Measurements from ENCODE around the gene GBP6.
"Not testable (repeated sequence)": the region's sequence is repeated elsewhere in the genome, so short reads cannot be mapped to it uniquely, and the experiment has no call there.

The GBP6 gene

GRCh38 chr1:89373810-89374209 is 10.0 kb downstream of the GBP6 start:
- not testable (repeated sequence) for DNase-seq (ENCODE audit: low read depth)

DNA sequence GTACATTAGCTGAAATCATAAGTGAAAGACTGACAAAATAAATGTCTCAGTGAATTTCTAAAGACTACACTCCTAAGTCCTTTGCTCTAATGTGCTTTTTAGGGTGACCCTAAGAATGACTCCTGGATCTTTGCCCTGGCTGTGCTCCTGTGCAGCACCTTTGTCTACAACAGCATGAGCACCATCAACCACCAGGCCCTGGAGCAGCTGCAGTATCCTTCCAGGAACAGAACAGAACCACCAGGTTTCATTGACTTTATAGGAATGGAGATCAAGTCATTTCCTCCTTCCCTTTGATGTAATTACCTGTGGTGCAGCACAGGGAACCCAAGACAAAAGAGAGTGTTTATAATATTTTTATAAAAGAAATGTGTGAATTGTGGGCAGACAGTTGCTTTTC is 14.1 kb downstream of the GBP6 start:
- DNase-seq (ENCODE audit: low read depth), result no peak

- no peak for DNase-seq (ENCODE audit: low read depth)
Measured at GRCh38 chr1:89381618-89382017, 17.8 kb downstream of the GBP6 start.

GRCh38 chr1:89382479-89382878 is 18.6 kb downstream of the GBP6 start:
- DNase-seq (ENCODE audit: low read depth), result no peak

DNA sequence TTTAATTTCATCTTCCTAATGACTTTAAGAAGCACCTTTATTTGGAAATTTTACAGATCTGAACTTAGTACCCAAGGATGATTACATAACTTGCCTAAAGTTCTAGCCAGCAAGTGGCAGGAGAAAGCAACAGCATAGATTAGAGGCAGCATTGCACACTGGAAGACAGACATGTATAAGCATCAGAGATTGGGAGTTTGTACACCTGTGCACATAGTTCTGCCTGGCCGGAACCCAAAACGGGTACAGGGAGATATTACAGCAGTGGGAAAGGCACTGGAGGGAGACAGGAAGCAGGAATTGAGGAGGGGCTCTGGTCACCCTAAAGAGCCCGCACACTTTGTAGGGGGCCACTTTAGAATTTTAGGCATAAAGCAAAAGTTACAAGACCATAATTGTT is 19.3 kb downstream of the GBP6 start:
- DNase-seq (ENCODE audit: low read depth), result no peak

GRCh38 chr1:89390707-89391106 is 26.8 kb downstream of the GBP6 start:
- no peak for DNase-seq (ENCODE audit: low read depth)

- DNase-seq (ENCODE audit: low read depth), result no peak
Measured at GRCh38 chr1:89391686-89392085, 27.8 kb downstream of the GBP6 start.

GRCh38 chr1:89394851-89395250 is 31.0 kb downstream of the GBP6 start:
- no peak for DNase-seq (ENCODE audit: low read depth)

DNA sequence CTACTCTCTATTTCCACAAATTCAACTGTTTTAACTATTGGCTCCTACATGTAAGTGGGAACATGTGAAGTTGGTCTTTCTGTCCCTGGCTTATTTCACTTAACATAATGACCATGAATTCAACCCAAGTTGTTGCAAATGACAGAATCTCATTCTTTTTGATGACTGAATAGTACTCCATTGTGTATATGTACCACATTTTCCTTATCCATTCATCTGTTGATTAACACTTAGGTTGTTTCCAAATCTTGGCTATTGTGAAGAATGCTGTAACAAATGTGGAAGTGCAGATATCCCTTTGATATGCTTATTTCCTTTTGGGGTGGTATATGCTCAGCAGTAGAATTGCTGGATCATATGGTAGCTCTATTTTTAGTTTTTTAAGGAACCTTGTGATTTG is 33.0 kb downstream of the GBP6 start:
- no peak for DNase-seq (ENCODE audit: low read depth)

DNA sequence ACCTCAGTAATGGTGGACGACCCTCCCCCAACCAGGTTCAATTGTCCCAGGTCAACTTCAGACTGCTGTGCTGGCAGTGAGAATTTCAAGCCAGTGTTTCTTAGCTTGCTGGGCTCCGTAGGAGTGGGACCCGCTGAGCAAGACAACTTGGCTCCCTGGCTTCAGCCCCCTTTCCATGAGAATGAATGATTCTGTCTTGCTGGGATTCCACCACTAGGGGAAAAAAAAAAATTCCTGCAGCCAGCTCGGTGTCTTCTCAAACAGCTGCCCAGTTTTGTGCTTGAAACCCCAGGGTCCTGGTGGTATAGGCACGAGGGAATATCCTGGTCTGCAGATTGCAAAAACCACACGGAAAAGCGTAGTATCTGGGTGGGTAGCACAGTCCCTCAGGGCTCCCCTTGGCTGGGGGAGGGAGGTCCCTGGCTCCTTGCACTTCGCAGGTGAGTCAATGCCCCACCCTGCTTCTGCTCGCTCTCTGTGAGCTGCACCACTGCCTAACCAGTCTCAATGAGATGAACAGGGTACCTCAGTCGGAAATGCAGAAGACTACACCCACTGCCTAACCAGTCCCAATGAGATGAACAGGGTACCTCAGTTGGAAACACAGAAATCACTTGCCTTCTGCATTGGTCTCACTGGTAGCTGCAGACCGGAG is 41.5 kb downstream of the GBP6 start:
- no peak for DNase-seq (ENCODE audit: low read depth)

GRCh38 chr1:89407360-89407759 is 43.5 kb downstream of the GBP6 start:
- DNase-seq (ENCODE audit: low read depth), result no peak

DNA sequence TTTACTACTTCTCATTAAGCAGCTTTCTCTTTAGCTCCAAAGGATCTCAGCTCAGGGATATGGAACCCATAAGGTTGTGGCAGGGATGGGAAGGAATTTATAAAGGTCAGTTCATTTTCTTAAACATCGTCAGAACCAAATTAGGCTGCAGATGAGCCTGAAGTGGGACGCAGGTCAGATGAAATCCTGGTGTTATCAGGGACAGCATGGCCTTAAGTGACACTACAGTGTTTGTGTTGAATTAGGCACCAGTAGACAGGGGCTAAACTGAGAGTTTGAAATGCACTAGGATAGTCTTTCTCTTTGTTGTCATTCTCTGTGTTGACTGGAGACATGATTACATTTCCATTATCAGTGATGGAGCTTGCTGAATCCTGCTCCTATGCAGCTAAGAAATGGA is 43.9 kb downstream of the GBP6 start:
- not testable (repeated sequence) for DNase-seq (ENCODE audit: low read depth)

DNA sequence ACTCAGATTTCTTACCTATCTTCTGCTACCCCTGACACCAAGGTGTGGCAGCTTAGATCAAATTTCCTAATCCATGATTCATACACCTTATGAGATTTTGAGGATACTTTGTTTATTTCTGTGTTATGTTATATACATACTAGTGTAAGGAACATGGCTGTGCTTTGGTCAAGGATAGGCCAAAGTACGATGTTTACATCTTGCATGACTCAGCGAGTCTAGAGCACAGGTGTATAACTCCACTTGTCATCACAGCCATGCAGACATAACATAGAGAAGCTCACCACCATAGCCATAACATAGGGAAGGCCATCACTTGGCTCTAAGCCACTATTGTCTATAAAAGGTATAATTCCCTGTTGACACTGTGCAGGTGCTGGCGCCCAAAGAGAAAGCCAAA is 61.2 kb downstream of the GBP6 start:
- DNase-seq (ENCODE audit: low read depth), result no peak

- no peak for DNase-seq (ENCODE audit: low read depth)
Measured at GRCh38 chr1:89429062-89429461, 65.2 kb downstream of the GBP6 start.

- DNase-seq (ENCODE audit: low read depth), result not testable (repeated sequence)
Measured at GRCh38 chr1:89429681-89430080, 65.8 kb downstream of the GBP6 start.

DNA sequence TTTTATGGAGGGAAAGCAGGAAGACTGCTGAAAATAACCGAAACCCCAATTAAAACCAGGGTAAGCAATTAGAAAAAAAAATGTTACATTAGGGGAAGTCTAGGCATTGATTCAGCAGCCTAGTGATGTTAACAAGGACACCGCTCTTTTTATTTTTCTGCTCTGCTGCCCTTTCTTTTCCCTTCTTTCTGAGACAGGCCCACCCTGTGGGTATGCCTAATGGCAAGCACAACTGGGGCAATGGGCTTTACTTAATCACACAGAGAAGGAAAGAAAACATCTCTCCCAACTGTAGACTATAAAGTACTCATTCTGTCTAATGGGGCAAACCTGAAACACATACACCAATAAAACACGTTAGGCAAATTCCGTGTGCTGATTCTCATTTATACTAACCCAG is 69.6 kb downstream of the GBP6 start:
- DNase-seq (ENCODE audit: low read depth), result no peak

DNA sequence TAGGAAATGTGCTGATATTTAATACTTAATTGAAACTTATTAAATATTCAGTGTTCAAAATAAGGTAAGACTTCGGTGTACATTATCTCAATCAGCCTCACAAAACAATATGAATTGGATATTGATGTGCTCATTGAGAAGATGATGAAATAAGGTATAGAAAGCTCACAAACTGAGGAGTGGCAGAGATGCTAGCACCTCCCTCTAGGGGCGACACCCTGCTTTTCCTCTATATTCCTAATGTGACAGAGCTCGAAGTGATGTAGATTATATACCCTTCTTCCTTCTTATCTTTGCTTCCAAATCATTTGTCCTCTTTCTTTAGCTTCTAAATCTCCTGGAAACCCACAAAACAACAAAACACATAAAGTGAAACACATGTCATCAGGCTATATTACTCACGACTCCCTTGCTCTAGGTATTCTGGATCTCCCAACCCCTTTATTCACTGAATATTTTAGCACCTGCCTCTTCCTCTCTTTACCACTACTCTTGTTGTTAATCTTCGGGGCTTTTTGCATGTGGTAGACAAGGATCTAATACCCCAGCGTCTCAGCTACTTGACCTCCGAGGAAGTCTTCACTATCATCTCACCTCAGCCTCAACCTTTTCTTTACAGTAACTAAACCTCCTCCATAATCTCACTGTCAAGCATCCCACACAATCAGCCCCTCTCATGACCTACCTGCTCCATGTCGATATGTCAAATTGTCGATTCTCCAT is 70.4 kb downstream of the GBP6 start:
- not testable (repeated sequence) for DNase-seq (ENCODE audit: low read depth)

Data from non-pigmented ciliary epithelial cell (primary cell).